ENCODE results near the gene KIF25.

DNA sequence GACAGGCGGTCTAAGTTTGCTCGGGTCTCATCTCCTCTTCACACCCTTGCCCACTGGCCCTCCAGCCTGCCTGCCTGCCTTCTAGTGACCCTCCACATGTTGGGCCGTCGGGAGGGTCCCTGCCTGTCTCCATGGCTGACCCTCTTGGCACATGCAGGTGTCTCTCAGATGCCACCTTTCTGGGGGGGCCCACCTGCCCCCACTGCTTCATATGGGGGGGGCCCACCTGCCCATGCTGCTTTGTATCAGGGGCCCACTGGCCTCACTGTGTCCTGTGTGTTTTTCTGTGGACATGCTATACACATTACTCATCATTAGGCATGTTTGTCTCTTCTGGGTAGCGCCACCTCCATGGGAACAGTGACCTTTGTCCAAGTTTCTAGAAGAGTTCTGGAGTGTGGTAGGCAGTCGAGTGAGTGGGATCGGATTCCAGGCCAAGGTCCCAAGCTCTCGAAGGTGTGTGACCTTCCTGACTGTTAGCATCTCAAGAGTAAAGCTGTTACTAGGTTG, 40.4 kb upstream of the KIF25 start:
- no peak for TF ChIP-seq YY1 (IDR thresholded peaks at IDR 0.05; ENCODE audit: insufficient read depth, insufficient read length)
- no peak for TF ChIP-seq SUZ12 (IDR thresholded peaks at IDR 0.05; ENCODE audit: extremely low read depth, insufficient read depth, insufficient read length)
- no peak for TF ChIP-seq ZNF274 (IDR thresholded peaks at IDR 0.05; ENCODE audit: low read depth, low read length)

Data from NT2/D1 (cell line).